Panc1 (cell line): Measurements from ENCODE around the gene AGAP1. TPM values are rescaled to one million over a fixed set of nuclear protein-coding genes. Genes with fewer than 3 reads are reported as not detected.

Experiments used
- ATAC-seq: fragments of 200-7000 bp; cut with Tn5 transposase; 2 replicates; pipeline ENCODE4 v1.9.1; 2020; ENCODE audit warnings: mild to moderate bottlenecking, moderate library complexity
- BruUV-seq: library from RNA; stranded (reverse); fragments of 400-500 nt; replicated peaks from 2 replicates; lab custom pipeline; 2021; lab: Mats Ljungman, UMichigan
- CTCF ChIA-PET: fragments of 300-600 bp; sonication (Branson Sonifier 250); formaldehyde crosslinking; loops from one replicate; lab custom pipeline; 2022; ENCODE audit warnings: antibody characterized with exemption; lab: Charles Lee
- POLR2A ChIA-PET: fragments of 300-600 bp; sonication (Branson Sonifier 250); formaldehyde crosslinking; loops from one replicate; lab custom pipeline; 2022; ENCODE audit warnings: antibody characterized with exemption; lab: Charles Lee
- DNase-seq: peaks from one replicate; pipeline ENCODE4 v3.0.0-alpha.2; 2010; ENCODE audit warnings: low read depth, low spot score
- H3K27ac ChIP-seq: 2 replicates; pipeline ENCODE4 v1.5.1; 2011; ENCODE audit warnings: mild to moderate bottlenecking, low read length, inconsistent platforms
- H3K27me3 ChIP-seq: fragments of 200-500 bp; sonication (Bioruptor generic); 2 replicates; pipeline ENCODE4 v1.6.0; 2014; ENCODE audit warnings: low read length, inconsistent platforms; ENCODE audit not compliant: control insufficient read depth, insufficient read depth
- H3K36me3 ChIP-seq: fragments of 200-500 bp; sonication (Bioruptor generic); 2 replicates; pipeline ENCODE4 v1.5.1; 2014; ENCODE audit warnings: inconsistent platforms, mild to moderate bottlenecking, low read length, moderate library complexity; ENCODE audit not compliant: control insufficient read depth, insufficient read depth
- H3K4me1 ChIP-seq: 2 replicates; pipeline ENCODE4 v1.5.1; 2011; ENCODE audit warnings: inconsistent platforms, mild to moderate bottlenecking, low read length, moderate library complexity; ENCODE audit not compliant: control insufficient read depth, insufficient read depth
- H3K4me3 ChIP-seq, 2 experiments: 2 replicates each; pipeline ENCODE4 v1.5.1; 2011 to 2012; ENCODE audit warnings: low read depth in 2 of 2, low read length in 2 of 2, mild to moderate bottlenecking in 2 of 2, inconsistent platforms in 1 of 2, moderate library complexity in 1 of 2
- H3K9me3 ChIP-seq: fragments of 200-500 bp; sonication (Bioruptor generic); 2 replicates; pipeline ENCODE4 v1.5.1; 2014; ENCODE audit warnings: low read depth, mild to moderate bottlenecking, inconsistent platforms, low read length, moderate library complexity; ENCODE audit not compliant: control insufficient read depth, insufficient read depth
- POLR2AphosphoS5 ChIP-seq: IDR thresholded peaks from 2 replicates; pipeline ENCODE4 v1.6.1; 2012; ENCODE audit warnings: mild to moderate bottlenecking, low read depth, low read length, moderate library complexity
- SIN3A ChIP-seq: IDR thresholded peaks from 2 replicates; pipeline ENCODE4 v1.6.1; 2012; ENCODE audit warnings: low read depth, mild to moderate bottlenecking, low read length, moderate library complexity, borderline replicate concordance; ENCODE audit not compliant: insufficient read depth
- TCF7L2 ChIP-seq: IDR thresholded peaks from 2 replicates; pipeline ENCODE4 v1.6.1; 2011; ENCODE audit warnings: mild to moderate bottlenecking, low read depth, low read length, inconsistent platforms
- in situ Hi-C: cut with HindIII; loops from 2 replicates; pipeline ENCODE4 v1.10.0; 2016; ENCODE audit warnings: low sequenced_read_pairs, low pct_unique_long_range_greater_than_20kb
- intact Hi-C: fragments of 100-400 bp; cut with micrococcal nuclease; formaldehyde crosslinking; loops from one replicate; pipeline ENCODE4 v1.10.0; 2022; ENCODE audit not compliant: unreplicated experiment
- total RNA-seq: library from RNA; stranded (reverse); gene quantifications from one replicate; pipeline ENCODE4 v1.2.1, GENCODE V29; 2021; ENCODE audit not compliant: unreplicated experiment
- TF ChIP-seq, protein P1 (sequence below), 2 experiments: IDR thresholded peaks; 2 replicates each; pipeline ENCODE4 v1.6.1; 2011 to 2012; ENCODE audit warnings: low read depth in 2 of 2, control low read depth in 1 of 2, low read length in 1 of 2, mild to moderate bottlenecking in 1 of 2, moderate library complexity in 1 of 2; ENCODE audit not compliant: insufficient read depth in 1 of 2
- TF ChIP-seq, protein P2 (sequence below): fragments of 450-650 bp; IDR thresholded peaks from 2 replicates; pipeline ENCODE4 v1.5.1; 2017; ENCODE audit warnings: mild to moderate bottlenecking

The AGAP1 gene
- total RNA-seq, 1 experiment from 2014 or later: 38.9 TPM

DNA sequence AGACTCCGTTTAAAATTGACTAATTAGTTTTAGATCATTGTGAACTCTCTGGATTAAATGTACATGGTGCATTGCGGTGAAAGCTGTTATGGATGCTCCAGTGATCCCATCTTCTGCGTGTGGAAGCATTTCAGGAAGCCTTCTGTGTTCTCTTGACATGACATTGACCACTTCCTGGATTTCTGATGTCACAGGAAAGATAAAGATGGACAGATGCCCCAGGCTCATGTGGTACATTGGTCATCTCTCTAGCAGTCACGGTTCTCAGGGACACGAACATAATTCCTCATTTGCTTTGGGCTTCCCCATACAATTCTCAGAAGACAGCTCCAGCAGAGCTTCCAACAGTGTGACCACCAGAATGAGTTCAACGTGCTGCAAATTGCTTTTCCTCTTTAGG is 26.9 kb downstream of the AGAP1 start:
- TF ChIP-seq SIN3A (no peak), TCF7L2 (no peak), POLR2AphosphoS5 (no peak)
- TF ChIP-seq, protein P1, sequence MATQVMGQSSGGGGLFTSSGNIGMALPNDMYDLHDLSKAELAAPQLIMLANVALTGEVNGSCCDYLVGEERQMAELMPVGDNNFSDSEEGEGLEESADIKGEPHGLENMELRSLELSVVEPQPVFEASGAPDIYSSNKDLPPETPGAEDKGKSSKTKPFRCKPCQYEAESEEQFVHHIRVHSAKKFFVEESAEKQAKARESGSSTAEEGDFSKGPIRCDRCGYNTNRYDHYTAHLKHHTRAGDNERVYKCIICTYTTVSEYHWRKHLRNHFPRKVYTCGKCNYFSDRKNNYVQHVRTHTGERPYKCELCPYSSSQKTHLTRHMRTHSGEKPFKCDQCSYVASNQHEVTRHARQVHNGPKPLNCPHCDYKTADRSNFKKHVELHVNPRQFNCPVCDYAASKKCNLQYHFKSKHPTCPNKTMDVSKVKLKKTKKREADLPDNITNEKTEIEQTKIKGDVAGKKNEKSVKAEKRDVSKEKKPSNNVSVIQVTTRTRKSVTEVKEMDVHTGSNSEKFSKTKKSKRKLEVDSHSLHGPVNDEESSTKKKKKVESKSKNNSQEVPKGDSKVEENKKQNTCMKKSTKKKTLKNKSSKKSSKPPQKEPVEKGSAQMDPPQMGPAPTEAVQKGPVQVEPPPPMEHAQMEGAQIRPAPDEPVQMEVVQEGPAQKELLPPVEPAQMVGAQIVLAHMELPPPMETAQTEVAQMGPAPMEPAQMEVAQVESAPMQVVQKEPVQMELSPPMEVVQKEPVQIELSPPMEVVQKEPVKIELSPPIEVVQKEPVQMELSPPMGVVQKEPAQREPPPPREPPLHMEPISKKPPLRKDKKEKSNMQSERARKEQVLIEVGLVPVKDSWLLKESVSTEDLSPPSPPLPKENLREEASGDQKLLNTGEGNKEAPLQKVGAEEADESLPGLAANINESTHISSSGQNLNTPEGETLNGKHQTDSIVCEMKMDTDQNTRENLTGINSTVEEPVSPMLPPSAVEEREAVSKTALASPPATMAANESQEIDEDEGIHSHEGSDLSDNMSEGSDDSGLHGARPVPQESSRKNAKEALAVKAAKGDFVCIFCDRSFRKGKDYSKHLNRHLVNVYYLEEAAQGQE (IDR thresholded peaks at IDR 0.05; ENCODE audit: insufficient read depth in 1 of 2, low read depth in 2 of 2, low read length in 1 of 2): no peak
- TF ChIP-seq, protein P2, sequence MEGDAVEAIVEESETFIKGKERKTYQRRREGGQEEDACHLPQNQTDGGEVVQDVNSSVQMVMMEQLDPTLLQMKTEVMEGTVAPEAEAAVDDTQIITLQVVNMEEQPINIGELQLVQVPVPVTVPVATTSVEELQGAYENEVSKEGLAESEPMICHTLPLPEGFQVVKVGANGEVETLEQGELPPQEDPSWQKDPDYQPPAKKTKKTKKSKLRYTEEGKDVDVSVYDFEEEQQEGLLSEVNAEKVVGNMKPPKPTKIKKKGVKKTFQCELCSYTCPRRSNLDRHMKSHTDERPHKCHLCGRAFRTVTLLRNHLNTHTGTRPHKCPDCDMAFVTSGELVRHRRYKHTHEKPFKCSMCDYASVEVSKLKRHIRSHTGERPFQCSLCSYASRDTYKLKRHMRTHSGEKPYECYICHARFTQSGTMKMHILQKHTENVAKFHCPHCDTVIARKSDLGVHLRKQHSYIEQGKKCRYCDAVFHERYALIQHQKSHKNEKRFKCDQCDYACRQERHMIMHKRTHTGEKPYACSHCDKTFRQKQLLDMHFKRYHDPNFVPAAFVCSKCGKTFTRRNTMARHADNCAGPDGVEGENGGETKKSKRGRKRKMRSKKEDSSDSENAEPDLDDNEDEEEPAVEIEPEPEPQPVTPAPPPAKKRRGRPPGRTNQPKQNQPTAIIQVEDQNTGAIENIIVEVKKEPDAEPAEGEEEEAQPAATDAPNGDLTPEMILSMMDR: no peak
- Histone ChIP-seq H3K27me3 (no peaks in the 10 kb centered on the region), H3K4me3 (no peak overlapping the region), H3K27ac (no peak overlapping the region), H3K9me3 (no peaks in the 10 kb centered on the region), H3K36me3 (no peaks in the 10 kb centered on the region), H3K4me1 (no peaks in the 10 kb centered on the region)
- ChIA-PET POLR2A (no interaction called here), CTCF (no interaction called here)
- intact Hi-C loops (no loop called here), in situ Hi-C loops (no loop called here)
- no TSS peak for BruUV-seq
- ATAC-seq: no peak
- no peak for DNase-seq

DNA sequence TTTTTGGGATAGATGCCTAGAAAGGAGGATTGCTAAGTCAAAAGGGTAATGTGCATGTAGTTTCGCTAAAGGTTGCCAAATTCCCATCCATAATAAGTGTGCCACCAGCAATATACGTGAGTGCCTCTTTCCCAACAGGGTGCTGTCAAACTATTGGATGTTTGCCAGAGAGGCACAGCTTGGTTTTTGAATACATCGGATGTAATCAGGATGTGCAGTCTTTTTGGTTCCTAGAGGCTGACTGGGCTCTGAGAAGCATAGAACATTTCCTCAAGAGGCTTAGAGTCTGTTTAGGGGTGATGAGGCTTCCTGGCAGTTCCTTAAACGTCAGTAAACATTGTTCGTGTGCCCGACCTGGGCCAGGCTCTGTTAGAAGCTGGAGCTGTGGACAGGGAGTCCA is 28.0 kb downstream of the AGAP1 start:
- no peak overlapping the region for H3K27ac ChIP-seq
- CTCF ChIA-PET: no interaction called here
- no peaks in the 10 kb centered on the region for H3K9me3 ChIP-seq
- POLR2A ChIA-PET: no interaction called here
- DNase-seq (no peak), ATAC-seq (no peak)
- intact Hi-C loops (no loop called here), in situ Hi-C loops (no loop called here)
- TF ChIP-seq, protein P2: no peak
- TF ChIP-seq SIN3A (no peak), POLR2AphosphoS5 (no peak), TCF7L2 (no peak)
- no TSS peak for BruUV-seq
- no peaks in the 10 kb centered on the region for H3K36me3 ChIP-seq
- no peak overlapping the region for H3K4me3 ChIP-seq
- H3K27me3 ChIP-seq: no peaks in the 10 kb centered on the region
- no peaks in the 10 kb centered on the region for H3K4me1 ChIP-seq
